ENCODE data around the gene E2F6. TPM values are rescaled to one million over a fixed set of nuclear protein-coding genes. Genes with fewer than 3 reads are reported as not detected.

E2F6 gene
- total and polyA plus RNA-seq, 2 of the 8 experiments (the other 6 are each of a cell fraction or from before 2014, with no cell fraction given) = 8.3 to 14.9 TPM

- TF ChIP-seq CHD7 (IDR thresholded peaks at IDR 0.05; ENCODE audit: insufficient replicate concordance, low read length) = no peak
- no peak for TF ChIP-seq RFX5 (IDR thresholded peaks at IDR 0.05; ENCODE audit: borderline replicate concordance, low read depth, low read length)
- TF ChIP-seq EP300 (IDR thresholded peaks at IDR 0.05; ENCODE audit: borderline replicate concordance in 1 of 2, low read depth in 2 of 2, low read length in 2 of 2) = no peak
- no peak for TF ChIP-seq USF2 (IDR thresholded peaks at IDR 0.05; ENCODE audit: low read length)
- TF ChIP-seq NANOG (IDR thresholded peaks at IDR 0.05; ENCODE audit: insufficient read depth, low read depth, low read length, poor library complexity, severe bottlenecking) = no peak
- TF ChIP-seq HDAC2 (IDR thresholded peaks at IDR 0.05; ENCODE audit: borderline replicate concordance in 1 of 2, low read depth in 2 of 2, low read length in 2 of 2) = no peak
- no peak for TF ChIP-seq ASH2L (IDR thresholded peaks at IDR 0.05; ENCODE audit: low read length)
- no peak for TF ChIP-seq NRF1 (IDR thresholded peaks at IDR 0.05; ENCODE audit: low read depth, low read length)
- TF ChIP-seq TEAD4 (IDR thresholded peaks at IDR 0.05; ENCODE audit: low read depth, low read length) = no peak
- TF ChIP-seq FOSL1 (IDR thresholded peaks at IDR 0.05; ENCODE audit: insufficient read depth, low read depth, low read length) = no peak
Observed at GRCh38 chr2:11409572-11409959, 56.4 kb downstream of the E2F6 start (continued).

Measured in H1 (cell line).